ENCODE data around the gene MAP3K3. TPM values are rescaled to one million over a fixed set of nuclear protein-coding genes. Genes with fewer than 3 reads are reported as not detected.

The MAP3K3 gene
- total RNA-seq, 1 experiment from 2014 or later = 16.2 TPM

DNA sequence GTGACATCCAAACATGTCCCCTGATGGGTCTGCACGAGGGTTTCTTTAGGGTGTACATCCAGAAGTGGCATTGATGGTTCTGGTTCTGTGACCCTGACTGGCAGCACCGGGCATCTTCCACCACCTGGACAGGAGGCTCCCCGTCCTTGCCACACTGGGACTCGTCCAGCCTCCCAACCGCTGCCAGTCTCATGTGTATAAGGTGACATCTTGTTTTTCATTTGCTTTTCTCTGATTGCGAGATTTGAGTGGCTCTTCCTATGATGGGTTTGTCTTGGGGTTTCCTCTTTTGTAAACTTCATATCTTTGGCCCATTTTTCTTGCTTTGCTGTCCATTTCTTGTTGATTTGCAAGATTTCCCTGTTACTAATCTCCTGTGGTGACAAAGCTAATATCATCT lies 86.9 kb downstream of the MAP3K3 start:
- H3K4me3 Mint-ChIP-seq (ENCODE audit: unreplicated experiment) = no peak overlapping the region
- H3K4me1 Mint-ChIP-seq (ENCODE audit: low read depth, unreplicated experiment) = no peaks in the 10 kb centered on the region
- no peak for DNase-seq
- TF ChIP-seq, protein P1, sequence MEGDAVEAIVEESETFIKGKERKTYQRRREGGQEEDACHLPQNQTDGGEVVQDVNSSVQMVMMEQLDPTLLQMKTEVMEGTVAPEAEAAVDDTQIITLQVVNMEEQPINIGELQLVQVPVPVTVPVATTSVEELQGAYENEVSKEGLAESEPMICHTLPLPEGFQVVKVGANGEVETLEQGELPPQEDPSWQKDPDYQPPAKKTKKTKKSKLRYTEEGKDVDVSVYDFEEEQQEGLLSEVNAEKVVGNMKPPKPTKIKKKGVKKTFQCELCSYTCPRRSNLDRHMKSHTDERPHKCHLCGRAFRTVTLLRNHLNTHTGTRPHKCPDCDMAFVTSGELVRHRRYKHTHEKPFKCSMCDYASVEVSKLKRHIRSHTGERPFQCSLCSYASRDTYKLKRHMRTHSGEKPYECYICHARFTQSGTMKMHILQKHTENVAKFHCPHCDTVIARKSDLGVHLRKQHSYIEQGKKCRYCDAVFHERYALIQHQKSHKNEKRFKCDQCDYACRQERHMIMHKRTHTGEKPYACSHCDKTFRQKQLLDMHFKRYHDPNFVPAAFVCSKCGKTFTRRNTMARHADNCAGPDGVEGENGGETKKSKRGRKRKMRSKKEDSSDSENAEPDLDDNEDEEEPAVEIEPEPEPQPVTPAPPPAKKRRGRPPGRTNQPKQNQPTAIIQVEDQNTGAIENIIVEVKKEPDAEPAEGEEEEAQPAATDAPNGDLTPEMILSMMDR (IDR thresholded peaks at IDR 0.05; ENCODE audit: insufficient read depth in 1 of 2, low read depth in 1 of 2, low read length in 1 of 2, severe bottlenecking in 1 of 2, unreplicated experiment in 1 of 2) = no peak
- H3K36me3 ChIP-seq (ENCODE audit: control insufficient read depth, insufficient read depth, low read length) = peaks cover 3% of the 10 kb centered on the region; the same call in 1 of the 2 replicates
- BruUV-seq (replicated peaks) = no TSS peak
- H3K4me1 ChIP-seq = no peaks in the 10 kb centered on the region
- peaks cover 8% of the 10 kb centered on the region for H3K36me3 Mint-ChIP-seq (ENCODE audit: insufficient read depth, unreplicated experiment)
- intact Hi-C loops (cut with micrococcal nuclease; ENCODE audit: unreplicated experiment) = no loop called here
- ChIA-PET CTCF (interaction anchor here (0.7 kb wide), 2 partner anchors 222 to 243 kb away, joined by 4 read pairs; no protein-coding TSS in a partner anchor), POLR2A (interaction anchor here (0.6 kb wide), 1 partner anchor 65 kb away, joined by 3 read pairs; the partner anchor contains the start of gene CCDC47)
- no peaks in the 10 kb centered on the region for H3K27me3 ChIP-seq (replicated peaks; ENCODE audit: control insufficient read depth, insufficient read depth, low read length)
- H3K9me3 Mint-ChIP-seq (ENCODE audit: unreplicated experiment) = no peaks in the 10 kb centered on the region
- H3K4me3 ChIP-seq (ENCODE audit: low read depth, low read length) = no peak overlapping the region
- no peaks in the 10 kb centered on the region for H3K27me3 Mint-ChIP-seq (ENCODE audit: insufficient read depth, unreplicated experiment)
- H3K9me3 ChIP-seq = no peaks in the 10 kb centered on the region
- no peak overlapping the region for H3K27ac Mint-ChIP-seq (ENCODE audit: unreplicated experiment)

GRCh38 chr17:63714550-63715277 lies 92.5 kb downstream of the MAP3K3 start:
- TF ChIP-seq, protein P1 (IDR thresholded peaks at IDR 0.05; ENCODE audit: insufficient read depth in 1 of 2, low read depth in 1 of 2, low read length in 1 of 2, severe bottlenecking in 1 of 2, unreplicated experiment in 1 of 2) = no peak
- DNase-seq = no peak
- H3K27ac Mint-ChIP-seq (ENCODE audit: unreplicated experiment) = no peak overlapping the region
- H3K4me1 ChIP-seq = no peaks in the 10 kb centered on the region
- H3K27me3 Mint-ChIP-seq (ENCODE audit: insufficient read depth, unreplicated experiment) = no peaks in the 10 kb centered on the region
- peaks cover 3% of the 10 kb centered on the region; the same call in 1 of the 2 replicates for H3K36me3 ChIP-seq (ENCODE audit: control insufficient read depth, insufficient read depth, low read length)
- H3K9me3 Mint-ChIP-seq (ENCODE audit: unreplicated experiment) = no peaks in the 10 kb centered on the region
- CTCF ChIA-PET = interaction anchor here (0.6 kb wide), 1 partner anchor 145 kb away, joined by 3 read pairs; no protein-coding TSS in a partner anchor
- H3K36me3 Mint-ChIP-seq (ENCODE audit: insufficient read depth, unreplicated experiment) = no peaks in the 10 kb centered on the region
- no peak overlapping the region for H3K4me3 Mint-ChIP-seq (ENCODE audit: unreplicated experiment)
- H3K9me3 ChIP-seq = no peaks in the 10 kb centered on the region
- POLR2A ChIA-PET = no interaction called here
- no TSS peak for BruUV-seq (replicated peaks)
- H3K4me1 Mint-ChIP-seq (ENCODE audit: low read depth, unreplicated experiment) = no peaks in the 10 kb centered on the region
- intact Hi-C loops (cut with micrococcal nuclease; ENCODE audit: unreplicated experiment) = loop anchor here (10.0 kb wide), 1 partner anchor 1730 kb away; no protein-coding TSS in a partner anchor
- H3K27me3 ChIP-seq (replicated peaks; ENCODE audit: control insufficient read depth, insufficient read depth, low read length) = no peaks in the 10 kb centered on the region
- H3K4me3 ChIP-seq (ENCODE audit: low read depth, low read length) = no peak overlapping the region

GRCh38 chr17:63716426-63716825 lies 94.2 kb downstream of the MAP3K3 start:
- intact Hi-C loops (cut with micrococcal nuclease; ENCODE audit: unreplicated experiment) = loop anchor here (10.0 kb wide), 1 partner anchor 1728 kb away; no protein-coding TSS in a partner anchor
- BruUV-seq (replicated peaks) = no TSS peak
- Histone ChIP-seq H3K36me3 (ENCODE audit: control insufficient read depth, insufficient read depth, low read length) (no peaks in the 10 kb centered on the region; the same call in 1 of the 2 replicates), H3K4me1 (no peaks in the 10 kb centered on the region), H3K4me3 (ENCODE audit: low read depth, low read length) (no peak overlapping the region), H3K27me3 (replicated peaks; ENCODE audit: control insufficient read depth, insufficient read depth, low read length) (no peaks in the 10 kb centered on the region), H3K9me3 (no peaks in the 10 kb centered on the region)
- no peak for DNase-seq
- Mint-ChIP-seq H3K27me3 (ENCODE audit: insufficient read depth, unreplicated experiment) (no peaks in the 10 kb centered on the region), H3K36me3 (ENCODE audit: insufficient read depth, unreplicated experiment) (no peaks in the 10 kb centered on the region), H3K4me1 (ENCODE audit: low read depth, unreplicated experiment) (no peaks in the 10 kb centered on the region), H3K27ac (ENCODE audit: unreplicated experiment) (no peak overlapping the region), H3K9me3 (ENCODE audit: unreplicated experiment) (no peaks in the 10 kb centered on the region), H3K4me3 (ENCODE audit: unreplicated experiment) (no peak overlapping the region)
- ChIA-PET POLR2A (no interaction called here), CTCF (interaction anchor here (0.6 kb wide), 1 partner anchor 35 kb away, joined by 3 read pairs; no protein-coding TSS in a partner anchor)
- TF ChIP-seq, protein P1 (IDR thresholded peaks at IDR 0.05; ENCODE audit: insufficient read depth in 1 of 2, low read depth in 1 of 2, low read length in 1 of 2, severe bottlenecking in 1 of 2, unreplicated experiment in 1 of 2) = no peak

Measured in Caco-2 (cell line).